DND-41 (cell line): Measurements from ENCODE around the gene COL4A2.

Experiments
- EZH2 ChIP-seq: IDR thresholded peaks from 3 replicates; pipeline ENCODE4 v1.6.1; 2012; ENCODE audit warnings: borderline replicate concordance, low read depth, mild to moderate bottlenecking, moderate library complexity, low read length, inconsistent platforms; ENCODE audit not compliant: severe bottlenecking
- TF ChIP-seq, protein P1 (sequence below): IDR thresholded peaks from 2 replicates; pipeline ENCODE4 v1.5.1; 2012; ENCODE audit warnings: borderline replicate concordance, low read length, moderate library complexity, mild to moderate bottlenecking; ENCODE audit not compliant: poor library complexity, severe bottlenecking; ENCODE audit errors: extremely low read depth

DNA sequence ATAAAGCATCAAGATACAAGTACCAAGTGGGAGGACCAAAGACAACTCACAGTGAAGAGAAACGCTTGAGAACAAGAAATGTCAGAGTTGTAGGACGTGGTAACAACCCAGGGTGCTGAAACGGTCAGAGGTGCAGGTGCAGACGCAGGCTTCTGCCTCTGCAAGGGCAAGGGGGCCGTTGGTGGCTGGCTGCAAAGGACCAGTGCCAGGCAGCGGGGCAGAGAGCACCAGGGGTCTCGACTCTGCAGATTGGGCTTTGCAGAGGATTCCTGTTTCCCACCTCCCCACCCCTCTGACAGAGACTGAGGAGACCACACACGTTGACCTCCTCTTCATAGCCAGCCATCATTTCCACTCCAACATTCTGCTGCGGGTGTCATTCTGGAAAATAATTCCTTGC lies 216.1 kb downstream of the COL4A2 start:
- TF ChIP-seq, protein P1, sequence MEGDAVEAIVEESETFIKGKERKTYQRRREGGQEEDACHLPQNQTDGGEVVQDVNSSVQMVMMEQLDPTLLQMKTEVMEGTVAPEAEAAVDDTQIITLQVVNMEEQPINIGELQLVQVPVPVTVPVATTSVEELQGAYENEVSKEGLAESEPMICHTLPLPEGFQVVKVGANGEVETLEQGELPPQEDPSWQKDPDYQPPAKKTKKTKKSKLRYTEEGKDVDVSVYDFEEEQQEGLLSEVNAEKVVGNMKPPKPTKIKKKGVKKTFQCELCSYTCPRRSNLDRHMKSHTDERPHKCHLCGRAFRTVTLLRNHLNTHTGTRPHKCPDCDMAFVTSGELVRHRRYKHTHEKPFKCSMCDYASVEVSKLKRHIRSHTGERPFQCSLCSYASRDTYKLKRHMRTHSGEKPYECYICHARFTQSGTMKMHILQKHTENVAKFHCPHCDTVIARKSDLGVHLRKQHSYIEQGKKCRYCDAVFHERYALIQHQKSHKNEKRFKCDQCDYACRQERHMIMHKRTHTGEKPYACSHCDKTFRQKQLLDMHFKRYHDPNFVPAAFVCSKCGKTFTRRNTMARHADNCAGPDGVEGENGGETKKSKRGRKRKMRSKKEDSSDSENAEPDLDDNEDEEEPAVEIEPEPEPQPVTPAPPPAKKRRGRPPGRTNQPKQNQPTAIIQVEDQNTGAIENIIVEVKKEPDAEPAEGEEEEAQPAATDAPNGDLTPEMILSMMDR = no peak
- TF ChIP-seq EZH2 = no peak
